Neural progenitor cell (in vitro differentiated cells): Measurements from ENCODE around the gene DNAJC15. TPM values are rescaled to one million over a fixed set of nuclear protein-coding genes. Genes with fewer than 3 reads are reported as not detected.

ENCODE experiments used
- DNase-seq: peaks from one replicate; pipeline ENCODE4 v3.0.0-alpha.2; 2016; ENCODE audit warnings: low spot score
- H2AFZ ChIP-seq: fragments of 200-600 bp; sonication (generic); replicated peaks from 2 replicates; pipeline ENCODE4 v1.6.1; 2016; ENCODE audit warnings: antibody characterized with exemption
- H3F3A ChIP-seq: fragments of 200-600 bp; sonication (generic); 2 replicates; pipeline ENCODE4 v1.6.1; 2016; ENCODE audit warnings: antibody characterized with exemption, low read depth
- H3K27ac ChIP-seq: fragments of 200-600 bp; sonication (generic); 2 replicates; pipeline ENCODE4 v1.5.1; 2016; ENCODE audit warnings: mild to moderate bottlenecking
- H3K27me3 ChIP-seq: fragments of 200-600 bp; sonication (generic); 2 replicates; pipeline ENCODE4 v1.6.1; 2016; ENCODE audit warnings: mild to moderate bottlenecking, moderate library complexity
- H3K36me3 ChIP-seq: fragments of 200-600 bp; sonication (generic); 2 replicates; pipeline ENCODE4 v1.5.1; 2016
- H3K4me1 ChIP-seq: fragments of 200-600 bp; sonication (generic); 2 replicates; pipeline ENCODE4 v1.6.1; 2016; ENCODE audit warnings: mixed run types
- H3K4me2 ChIP-seq: fragments of 200-600 bp; sonication (generic); 2 replicates; pipeline ENCODE4 v1.6.1; 2016
- H3K4me3 ChIP-seq: fragments of 200-600 bp; sonication (generic); 2 replicates; pipeline ENCODE4 v1.5.1; 2016
- H3K79me2 ChIP-seq: fragments of 200-600 bp; sonication (generic); 2 replicates; pipeline ENCODE4 v1.6.1; 2016; ENCODE audit warnings: low read depth
- H3K9ac ChIP-seq: fragments of 200-600 bp; sonication (generic); 2 replicates; pipeline ENCODE4 v1.6.1; 2016
- H3K9me3 ChIP-seq: fragments of 200-600 bp; sonication (generic); 2 replicates; pipeline ENCODE4 v1.5.1; 2016; ENCODE audit warnings: low read depth
- H4K20me1 ChIP-seq: fragments of 200-600 bp; sonication (generic); 2 replicates; pipeline ENCODE4 v1.6.1; 2016; ENCODE audit warnings: low read depth
- H3K27ac Mint-ChIP-seq: 3 replicates; pipeline ENCODE4 v1.8.0; 2021; ENCODE audit warnings: mixed read lengths
- H3K27me3 Mint-ChIP-seq: 2 replicates; pipeline ENCODE4 v1.8.0; 2022; ENCODE audit warnings: low read depth, mild to moderate bottlenecking, inconsistent platforms, moderate library complexity, mixed read lengths; ENCODE audit not compliant: insufficient read depth
- H3K36me3 Mint-ChIP-seq: 3 replicates; pipeline ENCODE4 v1.8.0; 2021; ENCODE audit warnings: mixed read lengths
- H3K4me1 Mint-ChIP-seq: 3 replicates; pipeline ENCODE4 v1.8.0; 2021; ENCODE audit warnings: mixed read lengths
- H3K4me3 Mint-ChIP-seq: 3 replicates; pipeline ENCODE4 v1.8.0; 2021; ENCODE audit warnings: mild to moderate bottlenecking, moderate library complexity, mixed read lengths
- H3K9me3 Mint-ChIP-seq: 3 replicates; pipeline ENCODE4 v1.8.0; 2020; ENCODE audit warnings: mixed read lengths
- CTCF ChIP-seq: fragments of 200-600 bp; sonication (generic); IDR thresholded peaks from 2 replicates; pipeline ENCODE4 v1.5.1; 2017; ENCODE audit warnings: antibody characterized with exemption, mild to moderate bottlenecking
- EZH2 ChIP-seq: fragments of 200-600 bp; sonication (generic); IDR thresholded peaks from 2 replicates; pipeline ENCODE4 v1.6.1; 2017; ENCODE audit warnings: antibody characterized with exemption, mild to moderate bottlenecking, moderate library complexity
- EZH2phosphoT487 ChIP-seq: fragments of 200-600 bp; sonication (generic); IDR thresholded peaks from 2 replicates; pipeline ENCODE4 v1.6.1; 2017; ENCODE audit warnings: antibody characterized with exemption
- total RNA-seq: library from RNA; depleted of rRNA; stranded (reverse); fragments of >200 nt; gene quantifications from 2 replicates; pipeline ENCODE4 v1.2.3, GENCODE V29; 2015; ENCODE audit warnings: low replicate concordance

Gene DNAJC15
- total RNA-seq, 1 donor from 2014 or later = 3.2 TPM

GRCh38 chr13:43094901-43095300 is 71.5 kb downstream of the DNAJC15 start:
- no peak overlapping the region for H3K27ac Mint-ChIP-seq
- H3K27me3 Mint-ChIP-seq = no peaks in the 10 kb centered on the region
- TF ChIP-seq CTCF (no peak), EZH2phosphoT487 (no peak), EZH2 (no peak)
- H4K20me1 ChIP-seq = no peaks in the 10 kb centered on the region
- no peak overlapping the region for H2AFZ ChIP-seq
- no peaks in the 10 kb centered on the region for H3K36me3 Mint-ChIP-seq
- no peaks in the 10 kb centered on the region for H3K36me3 ChIP-seq
- no peaks in the 10 kb centered on the region for H3K9me3 ChIP-seq
- H3K27me3 ChIP-seq = no peaks in the 10 kb centered on the region
- DNase-seq = no peak
- H3K79me2 ChIP-seq = no peaks in the 10 kb centered on the region
- no peak overlapping the region for H3K9ac ChIP-seq
- H3F3A ChIP-seq = no peaks in the 10 kb centered on the region
- H3K4me3 Mint-ChIP-seq = no peak overlapping the region
- H3K27ac ChIP-seq = no peak overlapping the region
- no peaks in the 10 kb centered on the region for H3K4me1 ChIP-seq
- H3K4me2 ChIP-seq = no peak overlapping the region
- H3K4me3 ChIP-seq = no peak overlapping the region
- H3K4me1 Mint-ChIP-seq = no peaks in the 10 kb centered on the region
- H3K9me3 Mint-ChIP-seq = no peaks in the 10 kb centered on the region

- Mint-ChIP-seq H3K9me3 (peaks cover 3% of the 10 kb centered on the region), H3K36me3 (peaks cover 4% of the 10 kb centered on the region), H3K27ac (no peak overlapping the region), H3K27me3 (no peaks in the 10 kb centered on the region), H3K4me1 (no peaks in the 10 kb centered on the region), H3K4me3 (no peak overlapping the region)
- no peak for DNase-seq
- no peaks in the 10 kb centered on the region for H4K20me1 ChIP-seq
- no peaks in the 10 kb centered on the region for H3K79me2 ChIP-seq
- H3K4me1 ChIP-seq = no peaks in the 10 kb centered on the region
- no peaks in the 10 kb centered on the region for H3F3A ChIP-seq
- H3K27me3 ChIP-seq = no peaks in the 10 kb centered on the region
- H3K36me3 ChIP-seq = no peaks in the 10 kb centered on the region
- H3K9me3 ChIP-seq = no peaks in the 10 kb centered on the region
- TF ChIP-seq CTCF = no peak
- no peak for TF ChIP-seq EZH2phosphoT487
- TF ChIP-seq EZH2 = no peak
- no peak overlapping the region for H3K4me2 ChIP-seq
- H3K4me3 ChIP-seq = no peak overlapping the region
- H3K27ac ChIP-seq = no peak overlapping the region
- no peak overlapping the region for H2AFZ ChIP-seq
- no peak overlapping the region for H3K9ac ChIP-seq
These were observed 72.7 kb downstream of the DNAJC15 start for GRCh38 chr13:43095771-43096719.

- no peaks in the 10 kb centered on the region for H3K4me1 Mint-ChIP-seq
- Histone ChIP-seq H3K36me3 (no peaks in the 10 kb centered on the region), H3K4me2 (no peak overlapping the region), H3K27me3 (no peaks in the 10 kb centered on the region), H3K4me1 (no peaks in the 10 kb centered on the region), H3K4me3 (no peak overlapping the region), H2AFZ (no peak overlapping the region), H3K27ac (no peak overlapping the region), H3F3A (no peaks in the 10 kb centered on the region), H3K9me3 (no peaks in the 10 kb centered on the region), H3K9ac (no peak overlapping the region), H3K79me2 (no peaks in the 10 kb centered on the region), H4K20me1 (no peaks in the 10 kb centered on the region)
- DNase-seq = no peak
- H3K9me3 Mint-ChIP-seq = peaks cover 6% of the 10 kb centered on the region
- no peak overlapping the region for H3K4me3 Mint-ChIP-seq
- no peaks in the 10 kb centered on the region for H3K27me3 Mint-ChIP-seq
- TF ChIP-seq EZH2 = no peak
- TF ChIP-seq EZH2phosphoT487 = no peak
- TF ChIP-seq CTCF = no peak
- H3K36me3 Mint-ChIP-seq = peaks cover 4% of the 10 kb centered on the region
- H3K27ac Mint-ChIP-seq = no peak overlapping the region
These were observed 77.3 kb downstream of the DNAJC15 start for GRCh38 chr13:43100667-43101066.
